Measurements from ENCODE around the gene PEX5L. TPM values are rescaled to one million over a fixed set of nuclear protein-coding genes. Genes with fewer than 3 reads are reported as not detected.

Gene PEX5L
- polyA plus RNA-seq, 1 experiment = 0.14 TPM

DNA sequence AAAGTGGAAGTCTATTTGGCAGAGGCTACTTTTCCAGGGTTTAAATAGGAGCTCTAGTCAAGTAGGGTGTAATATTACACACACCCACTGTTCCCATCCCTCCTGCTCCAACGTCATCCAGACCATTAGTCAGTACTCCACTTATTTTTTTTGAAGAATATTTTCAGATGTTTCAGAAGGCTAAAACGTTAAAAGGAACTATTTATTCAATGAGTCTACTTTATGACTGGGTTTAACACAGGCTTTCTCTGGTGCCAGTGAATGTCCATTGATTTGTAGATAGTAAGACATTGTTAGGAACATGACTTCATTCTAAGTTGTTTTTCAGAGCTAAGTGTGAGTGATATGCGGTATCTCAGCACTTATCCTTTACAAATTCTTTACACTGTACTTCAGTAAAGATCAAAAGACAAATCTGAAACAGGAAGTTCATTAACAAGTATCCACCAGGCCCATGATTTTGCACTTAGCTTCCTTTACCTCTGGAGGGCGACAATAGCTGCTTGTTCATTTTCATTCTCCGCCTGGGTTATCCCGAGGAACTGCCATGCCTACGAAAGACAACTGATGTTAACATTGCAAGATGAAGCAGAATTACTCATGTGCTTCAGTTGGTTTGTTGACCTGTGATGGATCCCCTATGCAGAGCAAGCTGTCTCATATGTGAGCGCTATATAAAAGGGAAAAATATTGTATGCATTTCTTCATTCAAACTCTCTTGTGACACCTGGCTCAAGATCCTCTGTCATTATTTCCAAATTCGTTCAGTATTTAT is 225.2 kb downstream of the PEX5L start:
- TF ChIP-seq CTCF (IDR thresholded peaks at IDR 0.05; ENCODE audit: low read depth, low read length) = peak; percentile 74
- ChIA-PET POLR2A (interaction anchor here (1.1 to 1.5 kb wide), 2 partner anchors 41 to 790 kb away, joined by 4 to 10 read pairs; partner anchors contain the start of gene TTC14), CTCF (interaction anchor here (0.6 to 3.0 kb wide), 46 partner anchors 9 to 843 kb away, joined by 3 to 32 read pairs (median 4); partner anchors contain the start of gene TTC14)
- Histone ChIP-seq H3K27ac (ENCODE audit: low read depth, low read length) (peak overlapping the region; percentile 82), H3K4me3 (ENCODE audit: low read depth, low read length) (peak overlapping the region; percentile 36; the same call in 1 of the 2 replicates), H3K27me3 (ENCODE audit: control insufficient read depth, insufficient read depth, low read length) (no peaks in the 10 kb centered on the region), H3K9me3 (ENCODE audit: control insufficient read depth, insufficient read depth, low read length) (no peaks in the 10 kb centered on the region; the same call in 1 of the 2 replicates)
- peak; percentile 65 for DNase-seq (ENCODE audit: low read depth, low spot score)

DNA sequence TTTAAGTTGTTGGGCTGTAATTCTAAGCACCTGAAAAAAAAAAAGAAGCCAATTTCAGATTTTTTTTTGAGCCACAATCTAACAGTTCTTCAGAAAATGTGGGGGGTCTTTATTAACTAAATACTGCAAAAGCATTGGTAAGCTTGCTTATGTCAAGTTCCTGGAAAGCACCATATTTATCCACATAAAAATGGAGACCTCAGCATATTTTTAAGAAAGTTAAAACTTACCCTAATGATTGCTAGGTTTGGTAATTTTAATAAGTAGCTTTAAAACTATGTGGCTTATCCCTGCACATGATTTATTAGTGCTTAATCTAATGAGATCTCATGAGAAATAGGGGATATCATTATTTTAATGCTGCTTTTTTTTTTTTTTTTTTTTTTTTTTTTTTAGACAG is 227.1 kb downstream of the PEX5L start:
- no peak overlapping the region for H3K4me3 ChIP-seq (ENCODE audit: low read depth, low read length)
- H3K9me3 ChIP-seq (ENCODE audit: control insufficient read depth, insufficient read depth, low read length) = no peaks in the 10 kb centered on the region; the same call in 1 of the 2 replicates
- no peak overlapping the region for H3K27ac ChIP-seq (ENCODE audit: low read depth, low read length)
- POLR2A ChIA-PET = no interaction called here
- CTCF ChIA-PET = interaction anchor here (0.7 to 3.0 kb wide), 3 partner anchors 42 to 787 kb away, joined by 3 to 21 read pairs (median 6); no protein-coding TSS in a partner anchor
- no peak for TF ChIP-seq CTCF (IDR thresholded peaks at IDR 0.05; ENCODE audit: low read depth, low read length)
- no peaks in the 10 kb centered on the region for H3K27me3 ChIP-seq (ENCODE audit: control insufficient read depth, insufficient read depth, low read length)
- no peak for DNase-seq (ENCODE audit: low read depth, low spot score)

- no peak for DNase-seq (ENCODE audit: low read depth, low spot score)
- CTCF ChIA-PET = interaction anchor here (0.6 kb wide), 1 partner anchor 183 kb away, joined by 4 read pairs; no protein-coding TSS in a partner anchor
- Histone ChIP-seq H3K27ac (ENCODE audit: low read depth, low read length) (no peak overlapping the region), H3K9me3 (ENCODE audit: control insufficient read depth, insufficient read depth, low read length) (no peaks in the 10 kb centered on the region; the same call in 1 of the 2 replicates), H3K27me3 (ENCODE audit: control insufficient read depth, insufficient read depth, low read length) (no peaks in the 10 kb centered on the region), H3K4me3 (ENCODE audit: low read depth, low read length) (no peak overlapping the region)
- no peak for TF ChIP-seq CTCF (IDR thresholded peaks at IDR 0.05; ENCODE audit: low read depth, low read length)
- POLR2A ChIA-PET = no interaction called here
Measured at GRCh38 chr3:179807588-179807987, 229.1 kb downstream of the PEX5L start.

DNA sequence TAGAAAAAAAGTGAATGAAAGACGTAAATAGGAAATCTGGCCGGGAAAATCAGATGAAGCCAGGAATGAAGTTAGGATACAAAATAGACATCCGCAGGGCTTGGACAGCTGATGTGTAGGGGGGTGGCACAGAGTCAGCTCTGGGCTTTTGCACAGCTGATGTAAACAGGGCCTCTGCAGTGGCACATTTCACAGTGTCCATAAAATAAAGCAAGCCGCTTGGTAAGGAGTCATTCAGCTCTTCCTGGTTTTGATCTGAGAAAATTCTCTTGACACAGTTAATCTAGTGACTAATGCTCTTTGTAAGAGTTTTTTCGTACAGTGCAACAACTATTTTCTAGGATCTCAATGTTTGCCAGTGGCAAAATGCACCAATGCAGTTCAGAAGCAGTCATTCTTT is 230.6 kb downstream of the PEX5L start:
- Histone ChIP-seq H3K27ac (ENCODE audit: low read depth, low read length) (no peak overlapping the region), H3K27me3 (ENCODE audit: control insufficient read depth, insufficient read depth, low read length) (no peaks in the 10 kb centered on the region), H3K4me3 (ENCODE audit: low read depth, low read length) (no peak overlapping the region), H3K9me3 (ENCODE audit: control insufficient read depth, insufficient read depth, low read length) (no peaks in the 10 kb centered on the region; the same call in 1 of the 2 replicates)
- no peak for DNase-seq (ENCODE audit: low read depth, low spot score)
- ChIA-PET POLR2A (no interaction called here), CTCF (interaction anchor here (1.0 kb wide), 1 partner anchor 123 kb away, joined by 5 read pairs; no protein-coding TSS in a partner anchor)
- no peak for TF ChIP-seq CTCF (IDR thresholded peaks at IDR 0.05; ENCODE audit: low read depth, low read length)

DNA sequence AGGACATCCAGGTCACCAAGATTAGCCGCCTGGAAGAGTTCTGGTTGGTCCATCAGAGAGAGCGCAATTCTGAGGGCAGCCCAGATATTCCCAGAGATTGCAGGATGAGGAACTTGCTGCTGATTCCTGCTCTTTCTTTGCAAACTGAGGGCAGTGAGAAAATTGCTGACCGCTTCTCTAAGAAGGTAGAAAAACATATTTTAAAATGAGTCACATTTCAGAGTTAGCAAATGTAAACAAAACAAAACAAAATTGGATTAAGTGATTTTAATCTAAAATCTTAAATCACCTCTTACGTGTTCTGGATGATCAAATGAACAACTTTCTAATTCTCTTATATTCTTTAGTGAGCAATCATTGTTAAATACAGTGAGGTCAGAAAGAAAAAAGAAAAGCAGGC is 234.9 kb downstream of the PEX5L start:
- CTCF ChIA-PET = interaction anchor here (0.6 to 3.2 kb wide), 2 partner anchors 10 to 46 kb away, joined by 3 to 25 read pairs; no protein-coding TSS in a partner anchor
- Histone ChIP-seq H3K27me3 (ENCODE audit: control insufficient read depth, insufficient read depth, low read length) (no peaks in the 10 kb centered on the region), H3K27ac (ENCODE audit: low read depth, low read length) (peak overlapping the region; percentile 54), H3K4me3 (ENCODE audit: low read depth, low read length) (no peak overlapping the region), H3K9me3 (ENCODE audit: control insufficient read depth, insufficient read depth, low read length) (no peaks in the 10 kb centered on the region)
- no peak for TF ChIP-seq CTCF (IDR thresholded peaks at IDR 0.05; ENCODE audit: low read depth, low read length)
- POLR2A ChIA-PET = interaction anchor here (1.2 kb wide), 1 partner anchor 800 kb away, joined by 5 read pairs; the partner anchor contains the start of gene TTC14
- DNase-seq (ENCODE audit: low read depth, low spot score) = no peak
